HG02884 (cell line): ENCODE measurements around the gene SLC12A2.

Source experiments
- ATAC-seq: cut with Tn5 transposase; IDR thresholded peaks from one replicate; pipeline ENCODE4 v1.9.1; 2021; ENCODE audit warnings: mild to moderate bottlenecking, moderate library complexity; ENCODE audit not compliant: unreplicated experiment

Gene SLC12A2

DNA sequence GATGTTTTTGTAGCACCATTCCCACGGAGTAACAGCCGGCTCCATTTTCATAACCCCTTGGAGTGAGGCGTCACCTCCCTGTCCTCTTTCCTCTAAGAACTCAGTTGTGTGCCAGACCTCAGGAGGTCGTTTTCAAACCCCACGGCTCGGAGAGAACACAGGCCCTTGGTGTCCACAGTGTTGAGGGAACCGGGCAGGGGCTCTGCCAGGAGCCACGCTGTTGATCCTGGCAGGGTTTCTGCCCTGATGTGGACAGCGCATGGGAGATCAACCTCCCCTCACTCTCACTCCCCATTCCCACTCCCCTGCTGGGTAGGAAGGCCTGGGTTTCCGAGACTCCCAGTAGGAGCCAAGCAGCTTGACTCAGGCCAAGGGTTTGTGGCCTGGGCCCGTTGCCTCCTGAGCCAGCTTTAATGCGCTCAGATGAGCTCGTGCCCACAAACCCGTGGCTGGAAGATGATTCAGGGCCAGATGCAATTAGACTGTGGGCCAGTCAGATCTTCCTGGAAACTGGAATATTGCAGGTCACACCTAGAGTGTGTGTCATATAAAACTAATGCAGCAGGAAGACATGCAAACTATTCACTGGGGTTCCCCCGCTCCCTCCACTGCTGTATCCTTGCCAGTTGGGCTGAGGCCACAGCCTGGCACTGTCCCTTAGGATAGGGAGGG lies 133.4 kb downstream of the SLC12A2 start:
- ATAC-seq = no peak

DNA sequence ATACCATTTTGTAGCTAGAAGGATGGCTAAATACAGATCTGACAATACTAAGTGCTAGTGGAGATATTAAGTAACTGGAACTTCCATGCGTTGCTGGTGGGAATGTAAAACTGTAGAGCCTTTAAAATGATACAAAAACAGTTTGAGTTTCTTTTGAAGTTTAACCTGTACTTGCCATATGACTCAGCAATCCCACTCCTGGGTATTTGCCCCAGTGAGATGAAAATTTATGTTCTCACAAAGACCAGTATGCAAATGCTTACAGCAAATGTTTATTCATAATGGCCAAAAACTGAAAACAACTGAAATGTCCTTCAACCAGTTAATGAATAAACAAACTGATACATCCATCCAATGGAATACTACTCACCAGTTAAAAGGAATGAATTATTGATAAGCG lies 137.3 kb downstream of the SLC12A2 start:
- no peak for ATAC-seq

DNA sequence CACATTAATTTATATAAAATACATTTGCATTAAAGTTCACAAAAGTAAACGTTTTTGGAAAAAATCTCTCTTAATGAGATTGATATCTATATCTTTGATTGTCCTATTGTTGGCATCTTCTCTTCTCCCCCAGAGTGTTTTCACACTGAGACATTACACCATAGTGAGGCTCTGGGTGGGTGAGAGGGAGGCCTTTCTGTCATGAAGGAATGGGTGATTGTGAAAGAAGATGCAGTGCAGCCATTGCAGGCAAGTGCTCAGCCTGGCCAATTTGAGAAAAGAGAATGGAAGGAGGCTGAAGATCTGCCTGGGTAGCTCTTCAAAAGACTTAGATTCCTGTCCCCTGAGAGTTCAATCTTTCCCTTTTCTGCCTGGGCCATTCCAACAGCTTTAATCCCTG lies 140.8 kb downstream of the SLC12A2 start:
- no peak for ATAC-seq

DNA sequence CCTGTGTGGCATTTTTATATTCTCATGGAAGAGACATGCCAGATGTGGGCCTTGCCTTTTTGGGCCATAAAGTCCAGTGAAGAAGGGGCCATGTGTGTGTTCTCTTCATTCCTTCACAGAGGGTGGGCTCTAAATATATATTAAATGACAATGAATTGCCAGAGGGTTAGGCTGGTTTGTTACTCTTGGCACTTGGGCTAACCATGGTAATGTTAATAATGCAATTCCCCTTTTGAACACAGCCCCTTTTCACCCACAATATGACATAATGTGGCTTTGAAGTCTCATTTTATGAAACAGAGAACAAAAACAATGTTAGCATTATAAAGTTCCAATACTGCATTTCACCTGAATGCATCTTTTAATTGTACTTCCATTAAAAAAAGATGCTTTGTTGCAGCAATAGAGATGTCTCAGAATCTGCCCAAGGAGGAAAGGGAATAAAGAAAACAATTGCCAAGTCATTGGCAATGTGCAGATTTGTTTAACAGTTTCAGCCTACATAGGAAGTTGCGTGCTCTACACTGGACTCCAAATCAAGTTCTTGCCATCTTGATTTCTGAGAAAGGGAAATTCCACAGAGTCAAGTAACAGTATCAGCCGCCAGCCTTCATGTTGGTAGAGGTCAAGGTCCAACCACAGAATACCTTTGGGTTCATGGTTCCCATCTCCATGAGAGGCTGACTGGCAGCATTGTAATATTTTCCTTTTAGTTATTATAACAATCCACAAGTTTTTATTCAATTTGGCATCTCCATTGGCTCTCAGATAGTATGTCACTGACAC lies 141.9 kb downstream of the SLC12A2 start:
- no peak for ATAC-seq

DNA sequence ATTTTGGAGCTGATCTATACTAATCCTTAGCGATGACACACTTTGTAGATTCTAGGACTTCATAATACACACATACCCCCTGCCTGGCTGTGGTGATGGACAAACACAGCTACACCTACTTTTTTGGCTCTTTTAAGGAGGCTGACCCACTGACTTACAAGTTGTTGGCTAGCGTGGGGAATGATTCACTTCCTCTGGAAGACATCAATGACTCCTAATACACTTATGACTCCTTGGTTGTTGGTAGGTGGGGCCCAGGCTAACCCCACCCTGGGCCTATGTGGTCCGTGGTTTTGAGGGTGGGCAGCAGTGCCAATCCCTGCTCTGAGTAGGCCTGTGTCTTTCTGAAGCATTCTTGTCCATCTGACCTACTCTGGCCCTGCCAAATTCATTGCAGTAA lies 144.4 kb downstream of the SLC12A2 start:
- no peak for ATAC-seq

DNA sequence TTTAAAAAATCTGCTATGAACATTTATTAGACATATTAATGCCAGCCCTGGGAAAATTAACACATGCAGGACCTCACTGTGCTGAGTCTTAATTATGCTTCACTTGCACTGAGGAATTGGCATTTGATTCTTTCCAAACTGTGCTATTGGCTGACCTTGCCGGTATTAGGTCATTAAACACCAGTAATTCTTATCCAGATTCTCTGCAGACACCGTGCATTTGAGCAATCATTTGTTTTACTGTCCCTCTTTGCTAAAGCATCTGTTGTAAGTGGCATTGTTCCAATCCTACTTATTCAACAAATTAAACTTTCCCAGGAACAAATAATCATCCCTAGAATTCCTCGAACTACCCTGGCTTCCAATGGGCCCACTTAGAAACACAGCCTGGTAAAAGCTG lies 145.0 kb downstream of the SLC12A2 start:
- no peak for ATAC-seq

DNA sequence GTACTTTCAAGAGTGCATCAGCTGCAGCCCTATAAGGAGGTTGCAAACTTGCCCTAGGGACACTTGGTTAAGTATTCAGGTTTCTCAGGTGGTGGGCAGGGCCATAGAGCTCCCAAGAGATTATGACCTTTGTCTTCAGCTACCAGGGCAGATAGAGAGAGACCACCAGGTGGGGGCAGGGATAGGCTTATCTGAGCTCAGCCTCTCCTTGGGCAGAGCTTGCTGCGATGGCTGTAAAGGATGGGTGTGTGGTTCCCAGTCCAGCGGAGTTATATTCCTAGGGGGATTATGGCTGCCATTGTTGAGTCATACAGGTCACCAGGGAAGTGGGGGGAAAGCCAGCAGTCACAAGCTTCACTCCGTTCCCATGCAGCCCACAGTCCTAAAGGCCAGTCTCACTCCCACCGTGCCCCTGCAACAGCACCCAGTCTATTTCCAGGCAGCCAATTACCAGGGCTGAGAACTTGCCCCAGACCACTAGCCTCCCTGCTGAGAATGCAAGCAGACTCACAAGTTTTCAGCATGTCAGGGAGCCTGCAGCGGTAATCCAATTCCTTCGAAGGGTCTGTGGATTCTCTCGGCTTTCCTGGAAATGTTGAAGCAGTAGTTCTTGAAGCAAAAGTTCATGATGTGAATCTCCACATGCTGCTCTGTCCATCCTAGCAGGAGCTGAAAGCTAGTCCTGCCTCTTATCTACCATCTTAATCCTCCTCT lies 151.5 kb downstream of the SLC12A2 start:
- ATAC-seq = no peak

DNA sequence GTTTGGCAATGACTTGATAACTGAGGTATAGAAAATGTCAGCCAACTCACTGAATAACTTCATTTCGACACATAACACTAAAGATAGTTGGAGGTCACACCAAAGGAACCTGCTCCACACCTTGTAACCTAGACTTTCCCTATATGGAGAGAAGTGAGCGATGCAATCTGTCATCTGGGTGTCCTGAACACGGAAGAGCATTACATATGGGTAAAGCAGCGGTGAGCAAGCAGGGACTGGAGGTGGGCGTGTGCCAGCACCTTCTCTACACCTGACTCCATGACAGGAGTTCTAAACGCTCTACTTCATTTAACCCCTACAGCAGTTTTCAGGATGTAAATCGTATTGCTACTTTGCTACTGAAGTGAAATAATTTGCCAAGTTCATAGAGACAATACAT lies 152.8 kb downstream of the SLC12A2 start:
- no peak for ATAC-seq

DNA sequence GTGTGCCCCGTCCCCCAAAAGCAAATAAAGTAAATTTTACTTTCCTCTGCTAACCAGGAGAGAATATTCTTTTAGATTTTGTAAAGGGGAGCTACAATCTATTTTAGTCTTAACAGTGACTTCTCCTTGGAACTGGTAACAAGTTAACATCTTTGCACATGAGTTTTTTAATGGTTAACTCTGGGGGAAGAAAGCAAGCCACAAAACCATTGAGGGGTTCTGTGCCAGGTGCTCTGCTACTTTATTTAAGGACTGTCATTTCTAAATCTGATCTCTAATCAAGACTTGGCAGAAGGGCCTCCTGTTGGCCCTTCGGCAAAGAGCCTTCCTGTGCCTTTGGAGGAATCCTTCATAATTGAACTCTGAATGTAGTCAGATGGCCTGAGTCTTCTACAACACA lies 153.4 kb downstream of the SLC12A2 start:
- no peak for ATAC-seq

DNA sequence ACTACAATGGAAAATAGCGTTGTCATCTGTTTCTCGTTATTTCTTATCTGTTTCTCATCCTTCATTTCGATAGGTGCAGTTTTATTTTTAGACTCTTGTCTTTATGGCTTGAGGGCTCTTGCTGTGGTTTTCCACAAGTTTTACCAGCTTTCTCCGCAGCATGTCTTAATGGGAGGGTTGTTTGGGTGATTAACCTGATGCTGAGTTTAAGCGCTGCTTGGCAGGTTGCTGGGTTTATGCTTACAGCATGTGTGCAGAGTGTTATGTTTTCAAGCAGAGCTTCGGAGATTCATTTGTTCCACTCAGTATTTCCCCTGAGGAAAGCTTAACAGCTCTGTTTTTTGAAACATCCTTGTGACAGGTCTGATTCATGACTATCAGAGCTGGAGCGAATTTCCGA lies 154.0 kb downstream of the SLC12A2 start:
- ATAC-seq = no peak
